HepG2 (cell line): Measurements from ENCODE around the gene NOTCH4. TPM values are rescaled to one million over a fixed set of nuclear protein-coding genes. Genes with fewer than 3 reads are reported as not detected.

ENCODE experiments used
- ARHGAP35 ChIP-seq: sonication (generic); formaldehyde crosslinking; IDR thresholded peaks from 2 replicates; pipeline ENCODE4 v1.9.0; 2022; ENCODE audit warnings: mild to moderate bottlenecking, inconsistent platforms, moderate library complexity, missing genetic modification reagents, borderline replicate concordance
- CEBPB ChIP-seq: IDR thresholded peaks from 2 replicates; pipeline ENCODE4 v1.6.1; 2011; ENCODE audit warnings: low read depth, low read length, improper control_type of control experiment, borderline replicate concordance
- GATAD2A ChIP-seq: IDR thresholded peaks from 2 replicates; pipeline ENCODE4 v1.6.1; 2016
- HNF4G ChIP-seq, 2 experiments: sonication (generic) in 1 of 2; formaldehyde crosslinking in 1 of 2; IDR thresholded peaks; 2 replicates each; pipeline versions ENCODE4 v1.4.0 to v1.6.1; 2011 to 2020; ENCODE audit warnings: borderline replicate concordance in 2 of 2, low read depth in 2 of 2, mild to moderate bottlenecking in 2 of 2, low read length in 1 of 2, missing genetic modification reagents in 1 of 2, moderate library complexity in 1 of 2
- IRF2 ChIP-seq: IDR thresholded peaks from 2 replicates; pipeline ENCODE4 v1.6.1; 2018; ENCODE audit warnings: missing genetic modification reagents, missing compliant biosample characterization
- KAT8 ChIP-seq: IDR thresholded peaks from 2 replicates; pipeline ENCODE4 v1.6.1; 2016; ENCODE audit warnings: missing genetic modification reagents, missing compliant biosample characterization
- KDM2A ChIP-seq: sonication (generic); formaldehyde crosslinking; IDR thresholded peaks from 2 replicates; pipeline ENCODE4 v1.4.0; 2020; ENCODE audit warnings: low read depth, missing genetic modification reagents, borderline replicate concordance
- KLF15 ChIP-seq: sonication (generic); formaldehyde crosslinking; IDR thresholded peaks from 2 replicates; pipeline ENCODE4 v1.8.1; 2023; ENCODE audit warnings: borderline replicate concordance, mild to moderate bottlenecking, inconsistent platforms, missing genetic modification reagents, mixed read lengths
- MAFK ChIP-seq, 2 experiments: IDR thresholded peaks in 1 of 2; conservative IDR thresholded peaks in 1 of 2; 2 replicates each; pipeline ENCODE4 v1.6.1; 2011; ENCODE audit warnings: improper control_type of control experiment in 2 of 2, low read length in 2 of 2
- MED1 ChIP-seq: sonication (generic); formaldehyde crosslinking; IDR thresholded peaks from 2 replicates; pipeline ENCODE4 v1.4.0; 2020; ENCODE audit warnings: missing genetic modification reagents
- MIER2 ChIP-seq: IDR thresholded peaks from 2 replicates; pipeline ENCODE4 v1.6.1; 2016; ENCODE audit warnings: missing biosample characterization, missing genetic modification reagents
- NFKBIZ ChIP-seq: IDR thresholded peaks from 2 replicates; pipeline ENCODE4 v1.6.1; 2018; ENCODE audit warnings: missing genetic modification reagents, missing compliant biosample characterization
- NFYC ChIP-seq: IDR thresholded peaks from 2 replicates; pipeline ENCODE4 v1.6.1; 2016; ENCODE audit warnings: missing genetic modification reagents, missing compliant biosample characterization
- POLR2A ChIP-seq, 2 experiments: IDR thresholded peaks; 2 replicates each; pipeline ENCODE4 v1.6.1; 2011; ENCODE audit warnings: low read depth in 2 of 2, low read length in 2 of 2, mild to moderate bottlenecking in 1 of 2, moderate library complexity in 1 of 2; ENCODE audit not compliant: insufficient read depth in 1 of 2
- POLR2AphosphoS5 ChIP-seq: IDR thresholded peaks from 2 replicates; pipeline ENCODE4 v1.6.1; 2012; ENCODE audit warnings: low read depth, low read length
- TCF7L2 ChIP-seq: IDR thresholded peaks from 2 replicates; pipeline ENCODE4 v1.6.1; 2011; ENCODE audit warnings: mild to moderate bottlenecking, low read depth, low read length, moderate library complexity
- THRA ChIP-seq: sonication (generic); formaldehyde crosslinking; IDR thresholded peaks from 2 replicates; pipeline ENCODE4 v1.4.0; 2020; ENCODE audit warnings: missing genetic modification reagents, borderline replicate concordance
- WIZ ChIP-seq: sonication (generic); formaldehyde crosslinking; IDR thresholded peaks from 2 replicates; pipeline ENCODE4 v1.5.1; 2020; ENCODE audit warnings: mild to moderate bottlenecking, missing genetic modification reagents
- ZBTB25 ChIP-seq: IDR thresholded peaks from 2 replicates; pipeline ENCODE4 v1.6.1; 2018; ENCODE audit warnings: missing genetic modification reagents
- ZBTB37 ChIP-seq: sonication (generic); formaldehyde crosslinking; IDR thresholded peaks from 2 replicates; pipeline ENCODE4 v1.4.0; 2020; ENCODE audit warnings: mild to moderate bottlenecking, missing genetic modification reagents
- ZBTB7A ChIP-seq: sonication (generic); formaldehyde crosslinking; IDR thresholded peaks from 2 replicates; pipeline ENCODE4 v1.8.0; 2022; ENCODE audit warnings: mild to moderate bottlenecking, missing genetic modification reagents
- ZMYM4 ChIP-seq: sonication (generic); formaldehyde crosslinking; IDR thresholded peaks from 2 replicates; pipeline ENCODE4 v1.8.1; 2023; ENCODE audit warnings: mild to moderate bottlenecking, missing genetic modification reagents
- ZNF256 ChIP-seq: sonication (generic); formaldehyde crosslinking; conservative IDR thresholded peaks from 2 replicates; pipeline ENCODE4 v1.4.0; 2020; ENCODE audit warnings: missing genetic modification reagents
- ZNF569 ChIP-seq: sonication (generic); formaldehyde crosslinking; IDR thresholded peaks from 2 replicates; pipeline ENCODE4 v1.5.0; 2020; ENCODE audit warnings: mild to moderate bottlenecking, missing genetic modification reagents, moderate library complexity, borderline replicate concordance
- ZNF740 ChIP-seq: sonication (generic); formaldehyde crosslinking; IDR thresholded peaks from 2 replicates; pipeline ENCODE4 v1.4.0; 2020; ENCODE audit warnings: missing genetic modification reagents
- ZNF747 ChIP-seq: sonication (generic); formaldehyde crosslinking; IDR thresholded peaks from 2 replicates; pipeline ENCODE4 v1.8.1; 2023; ENCODE audit warnings: missing genetic modification reagents, mild to moderate bottlenecking, borderline replicate concordance
- polyA plus RNA-seq, 8 experiments: library from polyadenylated mRNA; depleted of rRNA in 3 of 8; stranded (reverse) in 7 of 8; unstranded in 1 of 8; fragments of >200 nt; fragmentation: Illumina TruSeq in 4 of 8; extraction: Trizol in 4 of 8; gene quantifications; 2 replicates each; pipeline versions ENCODE4 v1.2.1 to v1.2.3, GENCODE V29; 2011 to 2016; ENCODE audit warnings: low read depth in 4 of 8, missing spikeins in 1 of 8, mixed read lengths in 1 of 8; ENCODE audit not compliant: insufficient read depth in 1 of 8
- total RNA-seq, 5 experiments: library from RNA; depleted of rRNA; stranded (reverse); fragments of >200 nt; fragmentation: Illumina TruSeq; extraction: Trizol; gene quantifications; 2 replicates each; pipeline ENCODE4 v1.2.3, GENCODE V29; 2016; ENCODE audit warnings: low read depth in 1 of 5

NOTCH4 gene
- total and polyA plus RNA-seq, 2 of the 13 experiments (the other 11 are each of a cell fraction or from before 2014, with no cell fraction given): 0.51 to 0.83 TPM

GRCh38 chr6:32190054-32190851 is 33.6 kb downstream of the NOTCH4 start, which contains the start of gene PBX2 (continued):
- TF ChIP-seq NFYC (0 out of 2 replicates have a peak, but pooled peaks have one; percentile 16), THRA (CRISPR knock-in tag) (no peak; the same call in 1 of the 2 replicates), CEBPB (no peak), MED1 (CRISPR knock-in tag) (no peak), HNF4G (IDR thresholded peaks at IDR 0.05; ENCODE audit: borderline replicate concordance, low read depth, low read length) (no peak), HNF4G (CRISPR knock-in tag; IDR thresholded peaks at IDR 0.05; ENCODE audit: borderline replicate concordance, low read depth) (no peak; the same call in 1 of the 2 replicates), KAT8 (CRISPR knock-in tag) (peak; percentile 51; the same call in 1 of the 2 replicates), KDM2A (no peak), POLR2A (IDR thresholded peaks at IDR 0.05; ENCODE audit: insufficient read depth in 1 of 2, low read depth in 2 of 2, low read length in 2 of 2) (peak in 1 of 2 experiments; percentile 45; a peak in 1 of 4 replicates), IRF2 (CRISPR knock-in tag) (0 out of 2 replicates have a peak, but pooled peaks have one; percentile 1), MIER2 (CRISPR knock-in tag) (0 out of 2 replicates have a peak, but pooled peaks have one; percentile 30), TCF7L2 (no peak), ZNF740 (0 out of 2 replicates have a peak, but pooled peaks have one; percentile 10), GATAD2A (CRISPR knock-in tag) (peak; percentile 54), ZNF256 (CRISPR knock-in tag) (no peak), ZMYM4 (CRISPR knock-in tag) (no peak; the same call in 1 of the 2 replicates), POLR2AphosphoS5 (peak; percentile 83), ZBTB7A (CRISPR knock-in tag) (peak; percentile 84; the same call in 1 of the 2 replicates), WIZ (CRISPR knock-in tag) (no peak), NFKBIZ (CRISPR knock-in tag) (peak; percentile 17; the same call in 1 of the 2 replicates), ARHGAP35 (CRISPR knock-in tag) (0 out of 2 replicates have a peak, but pooled peaks have one; percentile 51), ZNF569 (CRISPR knock-in tag) (no peak), ZBTB25 (CRISPR knock-in tag) (peak; percentile 59; the same call in 1 of the 2 replicates), ZBTB37 (CRISPR knock-in tag) (0 out of 2 replicates have a peak, but pooled peaks have one; percentile 48), ZNF747 (CRISPR knock-in tag) (0 out of 2 replicates have a peak, but pooled peaks have one; percentile 39), KLF15 (CRISPR knock-in tag) (no peak), MAFK (conservative IDR thresholded peaks at IDR 0.05 in 1 of 2, IDR thresholded peaks at IDR 0.05 in 1 of 2; ENCODE audit: low read length in 2 of 2) (no peak)
